HEK293T (cell line): Measurements from ENCODE around the gene GBE1.

ENCODE experiments used
- ARNT ChIP-seq: fragments of 450-650 bp; IDR thresholded peaks from 2 replicates; pipeline ENCODE4 v1.6.1; 2017; ENCODE audit warnings: mild to moderate bottlenecking
- BHLHE40 ChIP-seq: fragments of 450-650 bp; IDR thresholded peaks from 2 replicates; pipeline ENCODE4 v1.6.1; 2016; ENCODE audit warnings: mild to moderate bottlenecking, moderate library complexity, borderline replicate concordance
- FOXA1 ChIP-seq: fragments of 450-650 bp; IDR thresholded peaks from 2 replicates; pipeline ENCODE4 v1.6.1; 2016; ENCODE audit warnings: mild to moderate bottlenecking
- FOXK2 ChIP-seq: fragments of 450-650 bp; IDR thresholded peaks from 2 replicates; pipeline ENCODE4 v1.6.1; 2016; ENCODE audit warnings: mild to moderate bottlenecking
- HDGF ChIP-seq: fragments of 450-650 bp; IDR thresholded peaks from 2 replicates; pipeline ENCODE4 v1.6.1; 2017; ENCODE audit warnings: antibody characterized with exemption, borderline replicate concordance
- L3MBTL2 ChIP-seq: fragments of 450-650 bp; conservative IDR thresholded peaks from 2 replicates; pipeline ENCODE4 v1.6.1; 2016; ENCODE audit warnings: mild to moderate bottlenecking
- LEF1 ChIP-seq: fragments of 450-650 bp; IDR thresholded peaks from 2 replicates; pipeline ENCODE4 v1.6.1; 2017; ENCODE audit warnings: mild to moderate bottlenecking, borderline replicate concordance
- PKNOX1 ChIP-seq: fragments of 450-650 bp; IDR thresholded peaks from 2 replicates; pipeline ENCODE4 v1.6.1; 2016
- SP1 ChIP-seq: fragments of 450-650 bp; IDR thresholded peaks from 2 replicates; pipeline ENCODE4 v1.6.1; 2017
- SUZ12 ChIP-seq: fragments of 450-650 bp; IDR thresholded peaks from 2 replicates; pipeline ENCODE4 v1.6.1; 2016; ENCODE audit warnings: mild to moderate bottlenecking
- TARDBP ChIP-seq: fragments of 450-650 bp; IDR thresholded peaks from 2 replicates; pipeline ENCODE4 v1.6.1; 2016
- ZNF384 ChIP-seq: fragments of 450-650 bp; IDR thresholded peaks from 2 replicates; pipeline ENCODE4 v1.6.1; 2016

GRCh38 chr3:81549388-81549787, 212.1 kb downstream of the GBE1 start:
- no peak for TF ChIP-seq BHLHE40
- no peak for TF ChIP-seq ARNT
- TF ChIP-seq SUZ12: no peak
- TF ChIP-seq HDGF: no peak
- no peak for TF ChIP-seq SP1
- no peak for TF ChIP-seq TARDBP
- TF ChIP-seq FOXA1: no peak
- no peak for TF ChIP-seq PKNOX1
- no peak for TF ChIP-seq FOXK2
- no peak for TF ChIP-seq LEF1
- no peak for TF ChIP-seq L3MBTL2
- no peak for TF ChIP-seq ZNF384
